OCI-LY1 (cell line): ENCODE results near the gene GANAB.

Source experiments
- EZH2 ChIP-seq: fragments of 200-600 bp; sonication (generic), shearing (Covaris generic); IDR thresholded peaks from 2 replicates; pipeline ENCODE4 v1.8.0; 2017; ENCODE audit warnings: borderline replicate concordance, mixed run types, mild to moderate bottlenecking, antibody characterized with exemption, low read length, moderate library complexity, mixed read lengths
- TF ChIP-seq, protein P1 (sequence below): fragments of 200-600 bp; sonication (generic), shearing (Covaris generic); IDR thresholded peaks from 2 replicates; pipeline ENCODE4 v1.5.1; 2017; ENCODE audit warnings: mild to moderate bottlenecking, antibody characterized with exemption, low read length, moderate library complexity, mixed read lengths

DNA sequence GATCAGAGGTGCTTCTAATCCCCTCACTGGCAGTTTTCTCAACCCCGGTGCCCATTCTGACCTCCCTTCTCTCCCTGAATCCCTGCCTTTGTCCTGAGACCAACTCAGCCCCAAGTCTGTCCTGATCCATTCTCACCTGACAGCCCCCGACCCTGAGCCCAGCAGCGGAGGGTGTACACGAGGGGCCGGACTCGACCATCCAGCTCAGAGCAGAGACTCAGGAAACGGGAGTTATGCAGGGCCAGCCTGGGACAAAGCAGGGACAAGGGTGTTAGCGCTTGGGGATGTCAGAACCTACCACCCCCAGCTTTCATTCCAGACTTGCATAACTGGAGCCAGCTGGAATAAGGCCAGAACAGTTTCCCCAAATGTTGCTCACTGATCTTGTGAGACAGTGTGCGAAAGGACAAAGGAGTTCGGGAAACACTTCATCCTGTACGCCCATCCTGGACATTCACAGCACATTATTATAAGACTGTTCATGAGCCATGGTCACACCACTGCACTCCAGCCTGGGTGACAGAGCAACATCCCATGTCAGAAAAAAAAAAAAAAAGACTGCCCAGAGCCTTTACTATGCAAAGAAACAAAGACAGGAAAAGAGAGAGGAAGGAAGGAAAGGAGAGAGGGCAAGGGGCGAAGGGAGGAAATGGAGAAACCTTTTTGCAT, 69.2 kb downstream of the GANAB start:
- TF ChIP-seq, protein P1, sequence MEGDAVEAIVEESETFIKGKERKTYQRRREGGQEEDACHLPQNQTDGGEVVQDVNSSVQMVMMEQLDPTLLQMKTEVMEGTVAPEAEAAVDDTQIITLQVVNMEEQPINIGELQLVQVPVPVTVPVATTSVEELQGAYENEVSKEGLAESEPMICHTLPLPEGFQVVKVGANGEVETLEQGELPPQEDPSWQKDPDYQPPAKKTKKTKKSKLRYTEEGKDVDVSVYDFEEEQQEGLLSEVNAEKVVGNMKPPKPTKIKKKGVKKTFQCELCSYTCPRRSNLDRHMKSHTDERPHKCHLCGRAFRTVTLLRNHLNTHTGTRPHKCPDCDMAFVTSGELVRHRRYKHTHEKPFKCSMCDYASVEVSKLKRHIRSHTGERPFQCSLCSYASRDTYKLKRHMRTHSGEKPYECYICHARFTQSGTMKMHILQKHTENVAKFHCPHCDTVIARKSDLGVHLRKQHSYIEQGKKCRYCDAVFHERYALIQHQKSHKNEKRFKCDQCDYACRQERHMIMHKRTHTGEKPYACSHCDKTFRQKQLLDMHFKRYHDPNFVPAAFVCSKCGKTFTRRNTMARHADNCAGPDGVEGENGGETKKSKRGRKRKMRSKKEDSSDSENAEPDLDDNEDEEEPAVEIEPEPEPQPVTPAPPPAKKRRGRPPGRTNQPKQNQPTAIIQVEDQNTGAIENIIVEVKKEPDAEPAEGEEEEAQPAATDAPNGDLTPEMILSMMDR, result no peak
- TF ChIP-seq EZH2, result no peak
